ENCODE measurements around the gene FAM153A.
"Not testable (repeated sequence)": the region's sequence is repeated elsewhere in the genome, so short reads cannot be mapped to it uniquely, and the experiment has no call there.

FAM153A gene

GRCh38 chr5:177747354-177747753 lies 35.3 kb downstream of the FAM153A start:
- DNase-seq: not testable (repeated sequence)

DNA sequence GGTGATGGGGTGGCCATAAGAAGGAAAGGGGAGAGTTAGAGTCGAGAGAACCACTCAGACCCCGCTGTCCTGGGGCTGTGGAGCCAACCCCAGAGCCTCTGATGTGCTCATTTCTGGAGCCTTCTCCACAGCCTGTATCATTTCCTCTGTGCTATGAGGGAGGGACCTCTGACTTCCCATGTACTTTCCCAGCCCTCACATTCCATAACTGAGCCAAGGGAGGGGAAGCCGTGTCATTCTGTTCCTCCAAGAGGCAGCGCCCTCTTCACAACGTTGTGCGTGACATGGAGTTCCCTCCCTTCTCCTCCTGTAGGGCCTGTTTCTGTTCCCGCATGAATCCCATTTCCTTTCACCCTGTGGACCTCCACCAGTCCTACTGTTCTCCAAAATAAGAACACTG lies 57.8 kb downstream of the FAM153A start:
- DNase-seq: not testable (repeated sequence)

DNA sequence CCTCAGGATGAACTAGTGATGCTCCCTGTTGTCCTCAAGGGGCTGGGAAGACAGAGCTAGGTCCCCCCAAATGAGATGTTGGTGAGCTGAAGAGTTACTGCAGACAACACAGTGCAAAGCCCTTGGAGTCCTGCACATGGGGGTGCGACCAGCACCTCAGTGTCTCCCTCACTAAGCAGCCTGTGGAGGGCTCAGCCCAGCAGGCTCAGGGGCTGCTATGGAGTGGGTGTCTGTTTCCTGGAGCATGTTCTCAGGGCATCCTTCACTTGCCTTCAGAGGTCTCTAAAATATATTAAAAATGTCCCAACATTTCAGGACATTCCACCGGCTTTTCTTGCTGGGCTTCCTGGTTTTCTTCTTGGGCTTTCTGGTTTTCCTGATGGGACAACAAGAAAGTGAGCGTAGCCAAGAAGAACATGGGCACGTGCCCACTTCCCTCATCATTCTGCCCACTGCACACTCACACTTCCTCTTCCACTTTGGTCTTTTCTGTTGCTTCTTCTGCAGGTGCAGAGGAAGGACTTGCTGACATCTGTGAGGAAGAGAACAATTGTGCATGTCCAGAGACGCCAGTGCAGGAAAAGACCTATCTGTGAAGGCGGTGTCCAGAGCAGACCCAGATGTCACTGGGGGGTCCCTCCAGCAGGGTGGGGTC lies 58.7 kb downstream of the FAM153A start:
- not testable (repeated sequence) for DNase-seq

DNA sequence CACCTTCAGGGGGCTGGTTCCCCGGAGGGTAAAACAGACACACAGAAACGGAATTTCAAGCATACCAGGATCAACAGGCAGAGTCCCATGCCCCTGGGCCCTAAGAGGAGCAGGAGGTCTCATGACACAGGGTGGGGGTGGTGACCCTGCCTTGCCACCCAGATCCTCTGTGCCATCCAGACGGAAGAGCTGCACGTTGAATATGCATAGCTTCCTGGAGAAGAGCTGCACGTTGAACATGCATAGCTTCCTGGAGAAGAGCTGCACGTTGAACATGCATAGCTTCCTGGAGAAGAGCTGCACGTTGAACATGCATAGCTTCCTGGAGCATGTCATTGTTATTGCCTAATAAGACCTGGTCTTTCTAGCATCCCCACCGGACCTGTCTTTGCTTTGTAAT lies 59.9 kb downstream of the FAM153A start:
- DNase-seq: not testable (repeated sequence)

DNA sequence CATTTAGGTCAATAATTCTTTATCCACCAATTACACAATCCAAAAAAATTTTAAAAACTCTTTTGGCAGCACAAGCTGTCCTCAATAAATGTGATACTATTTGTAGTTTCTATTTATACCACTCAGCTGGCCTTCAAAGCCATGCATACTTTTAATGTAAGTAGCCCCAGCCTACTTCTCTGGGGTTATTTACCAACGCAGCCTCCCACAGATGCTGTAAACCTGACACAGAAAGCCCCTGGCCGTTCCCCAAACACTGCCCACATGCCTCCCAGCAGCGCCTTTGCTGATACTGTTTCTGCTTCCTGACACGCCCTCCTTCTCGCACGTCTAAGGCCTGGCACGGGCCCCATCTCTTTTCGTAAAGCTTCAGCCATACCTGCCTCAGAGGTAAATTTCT lies 62.7 kb downstream of the FAM153A start:
- DNase-seq: not testable (repeated sequence)

- not testable (repeated sequence) for DNase-seq
Measured at GRCh38 chr5:177715423-177715822, 67.3 kb downstream of the FAM153A start.

GRCh38 chr5:177696100-177696499 lies 86.6 kb downstream of the FAM153A start:
- not testable (repeated sequence) for DNase-seq

GRCh38 chr5:177695356-177695930 lies 87.3 kb downstream of the FAM153A start:
- DNase-seq: not testable (repeated sequence)

GRCh38 chr5:177694518-177694835 lies 88.2 kb downstream of the FAM153A start:
- DNase-seq: not testable (repeated sequence)

DNA sequence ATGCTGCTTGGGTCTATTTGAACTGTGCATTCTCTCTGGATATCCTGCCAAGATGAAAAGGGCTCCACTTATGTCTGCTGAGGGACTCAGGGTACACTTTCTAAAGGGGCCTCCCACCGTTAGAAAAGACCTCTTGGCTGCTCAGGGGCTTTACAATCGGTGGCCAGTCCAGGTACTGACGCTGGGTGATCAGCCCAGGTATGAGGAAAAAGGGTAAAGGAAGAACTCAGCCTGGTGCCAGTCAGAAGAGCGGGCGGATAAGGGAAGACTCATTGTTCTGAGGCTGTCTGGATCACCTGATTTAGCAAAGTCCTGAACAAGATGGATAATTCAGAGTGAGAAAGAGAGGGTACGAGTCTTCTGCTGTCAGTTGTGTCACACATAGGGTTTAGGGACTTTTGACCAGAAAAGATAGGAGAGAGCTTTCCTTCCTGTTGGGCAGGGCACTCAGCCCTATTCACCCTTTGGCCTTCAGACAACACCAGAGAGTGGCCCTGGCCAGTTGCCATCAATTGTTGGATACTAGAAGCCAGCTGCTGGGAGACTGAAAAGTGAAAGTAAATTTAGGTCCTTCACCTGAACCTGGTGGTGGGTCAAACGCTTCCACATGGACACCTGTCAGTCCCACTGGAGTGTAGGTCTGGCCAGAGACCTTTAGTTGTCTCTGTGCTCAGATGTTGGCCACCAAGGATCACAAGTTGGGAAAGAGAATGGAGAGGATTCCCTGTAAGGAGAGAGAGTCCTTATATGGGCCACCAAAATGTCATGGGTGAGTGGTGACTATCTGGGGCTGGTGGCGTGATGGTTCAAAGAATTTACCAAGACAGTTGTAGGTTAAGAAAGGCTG lies 88.8 kb downstream of the FAM153A start:
- DNase-seq: not testable (repeated sequence)

DNA sequence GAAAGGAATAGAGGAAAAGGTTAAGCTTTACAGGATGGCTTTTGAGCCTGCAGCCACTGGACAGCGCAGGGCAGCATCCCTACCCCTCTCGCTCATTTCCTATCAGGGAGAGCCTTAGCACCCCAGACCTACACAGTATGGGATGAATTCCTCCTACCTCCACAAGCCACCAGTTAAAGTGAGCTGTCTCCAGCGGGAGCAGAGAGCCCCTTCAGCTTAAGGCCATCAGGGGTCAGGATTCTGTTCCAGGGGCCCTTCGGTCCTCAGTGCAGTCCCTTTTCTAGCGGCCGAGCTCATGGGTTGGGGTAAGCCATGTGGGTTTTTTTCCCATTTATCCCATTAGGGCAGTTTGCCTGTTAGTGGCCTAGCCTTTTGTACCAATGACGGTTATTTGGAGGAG lies 89.7 kb downstream of the FAM153A start:
- DNase-seq: peak in 1 of 56 donors; percentile 5

DNA sequence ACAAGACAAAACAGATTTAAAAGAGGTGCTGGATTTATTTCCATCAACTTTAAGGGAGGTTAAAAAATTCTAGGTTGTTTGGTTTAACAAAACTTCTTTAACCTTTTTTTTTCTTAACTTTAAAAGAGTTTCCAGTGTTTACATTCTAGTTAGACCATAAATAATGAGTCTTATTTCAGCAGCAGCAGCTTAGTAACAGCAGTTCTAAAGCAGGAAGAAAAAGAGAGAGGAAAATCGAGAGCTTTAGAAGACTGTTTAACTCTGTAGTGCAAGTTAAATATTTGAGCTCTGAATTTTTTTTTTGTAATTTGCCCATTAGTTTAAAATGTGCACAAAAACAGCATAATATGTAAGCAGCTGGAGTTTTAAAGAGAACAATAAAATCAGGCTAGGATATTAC lies 90.2 kb downstream of the FAM153A start:
- DNase-seq: not testable (repeated sequence)

DNA sequence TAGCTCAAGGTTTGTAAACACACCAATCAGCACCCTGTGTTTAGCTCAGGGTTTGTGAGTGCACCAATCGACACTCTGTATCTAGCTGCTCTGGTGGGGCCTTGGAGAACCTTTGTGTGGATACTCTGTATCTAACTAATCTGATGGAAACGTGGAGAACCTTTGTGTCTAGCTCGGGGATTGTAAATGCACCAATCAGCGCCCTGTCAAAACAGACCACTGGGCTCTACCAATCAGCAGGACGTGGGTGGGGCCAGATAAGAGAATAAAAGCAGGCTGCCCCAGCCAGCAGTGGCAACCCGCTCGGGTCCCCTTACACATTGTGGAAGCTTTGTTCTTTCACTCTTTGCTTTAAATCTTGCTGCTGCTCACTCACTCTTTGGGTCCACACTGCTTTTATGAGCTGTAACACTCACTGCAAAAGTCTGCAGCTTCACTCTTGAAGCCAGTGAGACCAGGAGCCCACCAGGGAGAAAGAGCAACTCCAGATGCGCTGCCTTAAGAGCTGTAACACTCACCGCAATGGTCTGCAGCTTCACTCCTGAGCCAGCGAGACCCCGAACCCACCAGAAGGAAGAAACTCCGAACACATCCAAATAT lies 93.6 kb downstream of the FAM153A start:
- DNase-seq: not testable (repeated sequence)

- DNase-seq: not testable (repeated sequence)
Measured at GRCh38 chr5:177688091-177688490, 94.6 kb downstream of the FAM153A start.

DNA sequence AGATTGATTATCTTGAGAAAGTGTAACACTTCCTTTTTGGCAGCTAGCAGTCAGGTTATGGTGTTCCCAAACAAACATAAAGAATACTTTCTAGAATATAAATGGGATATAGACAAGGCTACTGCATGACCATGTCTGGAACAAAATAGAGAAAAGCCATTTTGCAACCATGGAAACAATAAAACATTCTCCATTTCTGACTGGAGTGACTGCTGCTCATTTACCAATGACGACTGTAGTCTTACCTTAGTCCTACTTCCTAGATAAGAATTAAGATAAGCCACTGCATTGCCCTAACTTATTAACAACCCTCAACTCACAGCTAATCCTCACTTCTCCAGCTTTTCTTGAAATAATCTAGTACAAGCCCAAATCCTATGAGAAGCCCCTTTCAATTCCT lies 100.8 kb downstream of the FAM153A start:
- DNase-seq: not testable (repeated sequence)

Measured in amygdala (tissue), 56 donors.